SK-N-SH (cell line): ENCODE data around the gene COL25A1. TPM values are rescaled to one million over a fixed set of nuclear protein-coding genes. Genes with fewer than 3 reads are reported as not detected.

Source experiments
- CTCF ChIA-PET: fragments of 300-600, 350-600 bp; formaldehyde crosslinking; extraction: SDS; loops from one replicate; lab custom pipeline; 2021; lab: Yijun Ruan, JAX
- POLR2A ChIA-PET: fragments of 350-600 bp; sonication (Branson Sonifier 250); formaldehyde crosslinking; extraction: SDS; loops from one replicate; lab custom pipeline; 2020; ENCODE audit warnings: antibody characterized with exemption, inconsistent platforms; lab: Yijun Ruan, JAX
- DNase-seq: peaks from one replicate; pipeline ENCODE4 v3.0.0; 2012
- H2AFZ ChIP-seq: fragments of 200-600 bp; sonication (generic); 2 replicates; pipeline ENCODE4 v1.8.1; 2016; ENCODE audit warnings: antibody characterized with exemption, mild to moderate bottlenecking, low read depth
- H3F3A ChIP-seq: fragments of 200-600 bp; sonication (generic); replicated peaks from 2 replicates; pipeline ENCODE3; 2016; ENCODE audit warnings: antibody characterized with exemption, mild to moderate bottlenecking; ENCODE audit not compliant: insufficient read depth
- H3K27ac ChIP-seq, 2 experiments: fragments of 200-500 bp in 1 of 2; fragments of 200-600 bp in 1 of 2; sonication (Bioruptor generic) in 1 of 2; sonication (generic), shearing (Covaris generic) in 1 of 2; 2 replicates each; pipeline versions ENCODE4 v1.5.1 to v1.6.1; 2014 to 2016; ENCODE audit warnings: low read depth in 2 of 2, inconsistent platforms in 1 of 2, low read length in 1 of 2, mild to moderate bottlenecking in 1 of 2, mixed read lengths in 1 of 2
- H3K27me3 ChIP-seq: fragments of 200-600 bp; sonication (generic), shearing (Covaris generic); 2 replicates; pipeline ENCODE4 v1.6.1; 2016; ENCODE audit warnings: mixed run types; ENCODE audit not compliant: insufficient read depth
- H3K36me3 ChIP-seq, 2 experiments: fragments of 200-500 bp in 1 of 2; fragments of 200-600 bp in 1 of 2; sonication (Bioruptor generic) in 1 of 2; sonication (generic) in 1 of 2; replicated peaks in 1 of 2; 2 replicates each; pipeline versions ENCODE3 to v1.5.1; 2014 to 2016; ENCODE audit warnings: low read length in 1 of 2, mild to moderate bottlenecking in 1 of 2; ENCODE audit not compliant: insufficient read depth in 2 of 2, control insufficient read depth in 1 of 2
- H3K4me1 ChIP-seq, 2 experiments: fragments of 200-500 bp in 1 of 2; fragments of 200-600 bp in 1 of 2; sonication (Bioruptor generic) in 1 of 2; sonication (generic), shearing (Covaris generic) in 1 of 2; 2 replicates each; pipeline versions ENCODE4 v1.5.1 to v1.6.1; 2014 to 2016; ENCODE audit warnings: low read depth in 1 of 2, low read length in 1 of 2, mixed run types in 1 of 2; ENCODE audit not compliant: insufficient read depth in 2 of 2, control insufficient read depth in 1 of 2
- H3K4me2 ChIP-seq: fragments of 200-600 bp; sonication (generic), shearing (Covaris generic); 2 replicates; pipeline ENCODE4 v1.6.1; 2017; ENCODE audit warnings: mixed run types
- H3K4me3 ChIP-seq, 2 experiments: fragments of 200-500 bp in 1 of 2; fragments of 200-600 bp in 1 of 2; sonication (Bioruptor generic) in 1 of 2; sonication (generic), shearing (Covaris generic) in 1 of 2; 2 replicates each; pipeline versions ENCODE4 v1.5.1 to v1.8.1; 2014 to 2016; ENCODE audit warnings: low read depth in 2 of 2, inconsistent platforms in 1 of 2, low read length in 1 of 2, mild to moderate bottlenecking in 1 of 2, mixed read lengths in 1 of 2, moderate library complexity in 1 of 2
- H3K79me2 ChIP-seq: fragments of 200-600 bp; sonication (generic); 2 replicates; pipeline ENCODE4 v1.8.1; 2017; ENCODE audit warnings: mild to moderate bottlenecking; ENCODE audit not compliant: insufficient read depth
- H3K9ac ChIP-seq: fragments of 200-600 bp; sonication (generic); 2 replicates; pipeline ENCODE4 v1.6.1; 2017; ENCODE audit warnings: mixed run types
- H3K9me2 ChIP-seq: fragments of 200-600 bp; sonication (generic); 2 replicates; pipeline ENCODE4 v1.6.1; 2017; ENCODE audit warnings: mixed run types
- H3K9me3 ChIP-seq: fragments of 200-600 bp; sonication (generic); 2 replicates; pipeline ENCODE4 v1.6.1; 2017; ENCODE audit warnings: mixed run types, mild to moderate bottlenecking, moderate library complexity
- H4K20me1 ChIP-seq: fragments of 200-600 bp; sonication (generic); 2 replicates; pipeline ENCODE4 v1.6.1; 2017; ENCODE audit warnings: mild to moderate bottlenecking, mixed run types; ENCODE audit not compliant: insufficient read depth
- CHD2 ChIP-seq: fragments of 150-350 bp; IDR thresholded peaks from 2 replicates; pipeline ENCODE4 v1.6.1; 2018; ENCODE audit warnings: low read length; ENCODE audit not compliant: partially characterized antibody
- ELF1 ChIP-seq: IDR thresholded peaks from 2 replicates; pipeline ENCODE4 v1.4.0; 2012
- FOSL2 ChIP-seq: IDR thresholded peaks from 2 replicates; pipeline ENCODE4 v1.4.0; 2012; ENCODE audit warnings: low read depth, mild to moderate bottlenecking, moderate library complexity, borderline replicate concordance
- FOXJ3 ChIP-seq: sonication (generic); formaldehyde crosslinking; IDR thresholded peaks from 2 replicates; pipeline ENCODE4 v1.5.1; 2020; ENCODE audit warnings: mild to moderate bottlenecking, missing genetic modification reagents
- FOXM1 ChIP-seq: IDR thresholded peaks from 2 replicates; pipeline ENCODE4 v1.4.0; 2012; ENCODE audit warnings: low read depth, mild to moderate bottlenecking
- GATA2 ChIP-seq: sonication (generic); formaldehyde crosslinking; IDR thresholded peaks from 2 replicates; pipeline ENCODE4 v1.5.0; 2020; ENCODE audit warnings: mild to moderate bottlenecking, missing genetic modification reagents
- IRF3 ChIP-seq: fragments of 150-350 bp; IDR thresholded peaks from 2 replicates; pipeline ENCODE4 v1.6.1; 2016; ENCODE audit warnings: mild to moderate bottlenecking, low read depth, low read length
- JUND ChIP-seq: IDR thresholded peaks from 2 replicates; pipeline ENCODE4 v1.4.0; 2012
- MXI1 ChIP-seq: IDR thresholded peaks from 2 replicates; pipeline ENCODE4 v1.6.1; 2012; ENCODE audit warnings: mild to moderate bottlenecking, low read depth, low read length, improper control_type of control experiment
- NRF1 ChIP-seq: IDR thresholded peaks from 2 replicates; pipeline ENCODE4 v1.6.1; 2012; ENCODE audit warnings: low read depth, mild to moderate bottlenecking, low read length
- PBX3 ChIP-seq: IDR thresholded peaks from 2 replicates; pipeline ENCODE4; 2012
- RAD21 ChIP-seq: IDR thresholded peaks from 2 replicates; pipeline ENCODE4 v1.6.1; 2012; ENCODE audit warnings: mild to moderate bottlenecking, low read length
- REST ChIP-seq: IDR thresholded peaks from 2 replicates; pipeline ENCODE4 v1.6.1; 2012; ENCODE audit warnings: mild to moderate bottlenecking, low read depth, low read length, moderate library complexity
- RFX5 ChIP-seq: IDR thresholded peaks from 2 replicates; pipeline ENCODE4 v1.6.1; 2012; ENCODE audit warnings: mild to moderate bottlenecking, improper control_type of control experiment, low read length
- RXRA ChIP-seq: IDR thresholded peaks from 2 replicates; pipeline ENCODE4 v1.4.0; 2012; ENCODE audit warnings: low read depth, mild to moderate bottlenecking, borderline replicate concordance
- SMC3 ChIP-seq: IDR thresholded peaks from 2 replicates; pipeline ENCODE4 v1.6.1; 2012; ENCODE audit warnings: low read depth, low read length, improper control_type of control experiment
- TCF12 ChIP-seq: IDR thresholded peaks from 2 replicates; pipeline ENCODE4 v1.4.0; 2012
- TEAD4 ChIP-seq: IDR thresholded peaks from 2 replicates; pipeline ENCODE4 v1.4.0; 2012; ENCODE audit warnings: mild to moderate bottlenecking, borderline replicate concordance; ENCODE audit not compliant: insufficient read depth
- USF2 ChIP-seq: fragments of 150-350 bp; IDR thresholded peaks from 2 replicates; pipeline ENCODE4 v1.6.1; 2017; ENCODE audit warnings: antibody characterized with exemption, low read length, low read depth, borderline replicate concordance
- ZBTB33 ChIP-seq: IDR thresholded peaks from 2 replicates; pipeline ENCODE4 v1.4.0; 2012; ENCODE audit warnings: low read depth, borderline replicate concordance
- WGBS: methylation state at CpG from one replicate; pipeline ENCODE4 v1.1.6; 2017; ENCODE audit warnings: low lambda C conversion rate; 5-methylcytosine and 5-hydroxymethylcytosine counted together
- polyA plus RNA-seq, 3 experiments: library from polyadenylated mRNA; depleted of rRNA; stranded (reverse); fragments of >200 nt; gene quantifications; 2 replicates each; pipeline ENCODE4 v1.2.3, GENCODE V29; 2012

Gene COL25A1
- polyA plus RNA-seq, 1 of the 3 experiments (the other 2 are of a cell fraction), result not detected

GRCh38 chr4:108831291-108831690 lies 471.2 kb downstream of the COL25A1 start:
- CTCF ChIA-PET, result no interaction called here
- Histone ChIP-seq H3K4me3 (no peak overlapping the region), H3F3A (peaks cover 3% of the 10 kb centered on the region), H3K36me3 (no peaks in the 10 kb centered on the region), H3K9ac (no peak overlapping the region), H3K9me3 (no peaks in the 10 kb centered on the region), H3K27ac (no peak overlapping the region), H2AFZ (no peak overlapping the region), H3K27me3 (peaks cover 4% of the 10 kb centered on the region; the same call in 1 of the 2 replicates), H3K4me1 (peaks cover 0 to 17% of the 10 kb centered on the region in 2 experiments; a peak in 1 of 4 replicates), H3K4me2 (no peak overlapping the region), H3K79me2 (no peaks in the 10 kb centered on the region), H4K20me1 (no peaks in the 10 kb centered on the region), H3K9me2 (no peaks in the 10 kb centered on the region)
- 31% methylated on average over 1 of the region's 1 CpG for WGBS
- POLR2A ChIA-PET, result no interaction called here
- TF ChIP-seq FOSL2, result no peak
- no peak for TF ChIP-seq FOXJ3
- no peak for TF ChIP-seq RFX5
- TF ChIP-seq SMC3, result no peak
- no peak for TF ChIP-seq ZBTB33
- TF ChIP-seq NRF1, result no peak
- TF ChIP-seq FOXM1, result no peak
- TF ChIP-seq TEAD4, result no peak
- no peak for DNase-seq

GRCh38 chr4:108830509-108831244 lies 471.8 kb downstream of the COL25A1 start:
- H3K9ac ChIP-seq, result no peak overlapping the region
- no peaks in the 10 kb centered on the region for H3K36me3 ChIP-seq
- peaks cover 4% of the 10 kb centered on the region; the same call in 1 of the 2 replicates for H3K27me3 ChIP-seq
- H2AFZ ChIP-seq, result no peak overlapping the region
- 15% methylated on average over 4 of the region's 4 CpGs for WGBS
- POLR2A ChIA-PET, result no interaction called here
- no peak overlapping the region for H3K4me2 ChIP-seq
- no peak overlapping the region for H3K4me3 ChIP-seq
- H3K27ac ChIP-seq, result no peak overlapping the region
- no peak for DNase-seq
- peaks cover 0 to 17% of the 10 kb centered on the region in 2 experiments; a peak in 1 of 4 replicates for H3K4me1 ChIP-seq
- no peaks in the 10 kb centered on the region for H3F3A ChIP-seq
- no peaks in the 10 kb centered on the region for H3K9me3 ChIP-seq
- no peaks in the 10 kb centered on the region for H3K9me2 ChIP-seq
- no peaks in the 10 kb centered on the region for H4K20me1 ChIP-seq
- CTCF ChIA-PET, result no interaction called here
- no peaks in the 10 kb centered on the region for H3K79me2 ChIP-seq
- TF ChIP-seq MXI1 (no peak), TEAD4 (no peak), RXRA (no peak), TCF12 (no peak), USF2 (no peak), PBX3 (no peak), CHD2 (no peak), IRF3 (no peak), ELF1 (no peak), GATA2 (CRISPR knock-in tag) (no peak), RAD21 (no peak), REST (no peak), JUND (no peak)
